NCI-H1417 (cell line): ENCODE measurements around the gene BCL2L11.
"Not testable (repeated sequence)": the region's sequence is repeated elsewhere in the genome, so short reads cannot be mapped to it uniquely, and the experiment has no call there.

Experiments
- DNase-seq, 3 experiments: peaks; one replicate each; lab custom pipeline; 2025; lab: John Stamatoyannopoulos, UW

The BCL2L11 gene

GRCh38 chr2:111120253-111121027, at the start of gene BCL2L11:
BCL2L11 (plus strand) TSS chr2:111120914; CDS start chr2:111123746, 2,832 bp downstream.
- DNase-seq: peak; percentile 88 to 97 (median 96)

GRCh38 chr2:111071600-111072171, 49.0 kb upstream of the BCL2L11 start:
- peak in 2 of 3 experiments; percentile 20 to 55 for DNase-seq

GRCh38 chr2:111072220-111072871, 48.4 kb upstream of the BCL2L11 start:
- DNase-seq: peak in 1 of 3 experiments; percentile 9

- not testable (repeated sequence) for DNase-seq
These were observed 38.1 kb upstream of the BCL2L11 start for GRCh38 chr2:111082659-111083058.

GRCh38 chr2:111091811-111092211, 28.9 kb upstream of the BCL2L11 start:
- DNase-seq: no peak

GRCh38 chr2:111094691-111095090, 26.0 kb upstream of the BCL2L11 start:
- DNase-seq: no peak

- no peak for DNase-seq
These were observed 25.3 kb upstream of the BCL2L11 start for GRCh38 chr2:111095434-111095833.

GRCh38 chr2:111099402-111099801, 21.3 kb upstream of the BCL2L11 start:
- peak in 1 of 3 experiments; percentile 15 for DNase-seq

GRCh38 chr2:111100087-111100764, 20.5 kb upstream of the BCL2L11 start:
- peak; percentile 2 to 46 (median 26) for DNase-seq

GRCh38 chr2:111100765-111101162, 19.9 kb upstream of the BCL2L11 start:
- peak in 1 of 3 experiments; percentile 31 for DNase-seq

GRCh38 chr2:111101592-111101991, 19.1 kb upstream of the BCL2L11 start:
- no peak for DNase-seq

GRCh38 chr2:111102216-111102615, 18.5 kb upstream of the BCL2L11 start:
- DNase-seq: no peak

- DNase-seq: no peak
These were observed 14.8 kb upstream of the BCL2L11 start for GRCh38 chr2:111105926-111106325.

- DNase-seq: no peak
These were observed 14.0 kb upstream of the BCL2L11 start for GRCh38 chr2:111106706-111107105.

- no peak for DNase-seq
These were observed 11.9 kb upstream of the BCL2L11 start for GRCh38 chr2:111108745-111109271.

GRCh38 chr2:111111101-111111755, 9.5 kb upstream of the BCL2L11 start:
- no peak for DNase-seq

GRCh38 chr2:111113838-111114237, 6.9 kb upstream of the BCL2L11 start:
- DNase-seq: no peak

GRCh38 chr2:111116011-111116746, 4.5 kb upstream of the BCL2L11 start:
- no peak for DNase-seq

GRCh38 chr2:111116843-111117597, 3.7 kb upstream of the BCL2L11 start:
- peak in 2 of 3 experiments; percentile 22 to 44 for DNase-seq
